ENCODE data around the gene MRAP2.

- TF ChIP-seq SPI1 (IDR thresholded peaks at IDR 0.05; ENCODE audit: low read depth, low read length) (0 out of 2 replicates have a peak, but pooled peaks have one; percentile 28), POLR2A (IDR thresholded peaks at IDR 0.05; ENCODE audit: low read depth, low read length) (no peak), PAX5 (IDR thresholded peaks at IDR 0.05; ENCODE audit: insufficient read depth, low read length, severe bottlenecking) (no peak), POLR2AphosphoS5 (IDR thresholded peaks at IDR 0.05; ENCODE audit: low read depth, low read length) (no peak), TAF1 (IDR thresholded peaks at IDR 0.05; ENCODE audit: low read depth, low read length) (no peak), POU2F2 (IDR thresholded peaks at IDR 0.05; ENCODE audit: low read depth, low read length) (no peak)
Observed at GRCh38 chr6:84017709-84018452, 15.7 kb upstream of the MRAP2 start.
